Hepatocyte (in vitro differentiated cells): ENCODE results near the gene MON1A. TPM values are rescaled to one million over a fixed set of nuclear protein-coding genes. Genes with fewer than 3 reads are reported as not detected.

ENCODE experiments used
- DNase-seq: peaks from one replicate; pipeline ENCODE4 v3.0.0-alpha.2; 2016; ENCODE audit warnings: low spot score
- H2AFZ ChIP-seq: fragments of 200-600 bp; sonication (generic); 2 replicates; pipeline ENCODE4 v1.6.0; 2016; ENCODE audit warnings: antibody characterized with exemption, mild to moderate bottlenecking
- H3K27ac ChIP-seq: fragments of 200-600 bp; sonication (generic); 2 replicates; pipeline ENCODE4 v1.5.1; 2016; ENCODE audit warnings: mild to moderate bottlenecking
- H3K27me3 ChIP-seq: fragments of 200-600 bp; sonication (generic); 2 replicates; pipeline ENCODE4 v1.6.1; 2016
- H3K36me3 ChIP-seq: fragments of 200-600 bp; sonication (generic); replicated peaks from 2 replicates; pipeline ENCODE4 v1.5.1; 2016; ENCODE audit warnings: low read depth; ENCODE audit not compliant: insufficient read depth
- H3K4me1 ChIP-seq: fragments of 200-600 bp; sonication (generic); 2 replicates; pipeline ENCODE4 v1.5.1; 2016; ENCODE audit warnings: mild to moderate bottlenecking, moderate library complexity; ENCODE audit not compliant: insufficient read depth
- H3K4me2 ChIP-seq: fragments of 200-600 bp; sonication (generic); 2 replicates; pipeline ENCODE4 v1.6.0; 2016
- H3K4me3 ChIP-seq: fragments of 200-600 bp; sonication (generic); 2 replicates; pipeline ENCODE4 v1.5.1; 2016; ENCODE audit warnings: mild to moderate bottlenecking
- H3K79me2 ChIP-seq: fragments of 200-600 bp; sonication (generic); 2 replicates; pipeline ENCODE4 v1.6.0; 2017; ENCODE audit warnings: mild to moderate bottlenecking
- H3K9me2 ChIP-seq: fragments of 200-600 bp; sonication (generic); replicated peaks from 2 replicates; pipeline ENCODE4 v1.6.0; 2017; ENCODE audit warnings: mild to moderate bottlenecking; ENCODE audit not compliant: insufficient read depth
- H3K9me3 ChIP-seq: fragments of 200-600 bp; sonication (generic); 2 replicates; pipeline ENCODE4 v1.5.1; 2016; ENCODE audit warnings: low read depth, mild to moderate bottlenecking
- H4K20me1 ChIP-seq: fragments of 200-600 bp; sonication (generic); 2 replicates; pipeline ENCODE4 v1.6.0; 2016; ENCODE audit warnings: mild to moderate bottlenecking; ENCODE audit not compliant: insufficient read depth, poor library complexity, severe bottlenecking
- CTCF ChIP-seq: fragments of 200-600 bp; sonication (generic); IDR thresholded peaks from 2 replicates; pipeline ENCODE4 v1.5.1; 2016; ENCODE audit warnings: antibody characterized with exemption, mild to moderate bottlenecking; ENCODE audit not compliant: poor library complexity
- EZH2 ChIP-seq: fragments of 200-600 bp; sonication (generic); IDR thresholded peaks from 2 replicates; pipeline ENCODE4 v1.6.1; 2016; ENCODE audit warnings: antibody characterized with exemption, mild to moderate bottlenecking, borderline replicate concordance
- EZH2phosphoT487 ChIP-seq: fragments of 200-600 bp; sonication (generic); IDR thresholded peaks from one replicate; pipeline ENCODE4 v1.6.1; 2018; ENCODE audit warnings: antibody characterized with exemption, mild to moderate bottlenecking, low read depth, moderate library complexity; ENCODE audit not compliant: unreplicated experiment, severe bottlenecking
- WGBS: methylation state at CpG from one replicate; pipeline ENCODE4 v1.1.6; 2016; ENCODE audit warnings: low lambda C conversion rate; ENCODE audit errors: missing lambda C conversion rate; 5-methylcytosine and 5-hydroxymethylcytosine counted together
- polyA plus RNA-seq: library from polyadenylated mRNA; unstranded; fragments of >200 nt; fragmentation: Nextera tagmentation; extraction: Ambion mirVana; gene quantifications from 2 replicates; pipeline ENCODE4 v1.2.1, GENCODE V29; 2016
- total RNA-seq: library from RNA; depleted of rRNA; stranded (reverse); fragments of >200 nt; gene quantifications from 2 replicates; pipeline ENCODE4 v1.2.3, GENCODE V29; 2014

MON1A gene, protein sequence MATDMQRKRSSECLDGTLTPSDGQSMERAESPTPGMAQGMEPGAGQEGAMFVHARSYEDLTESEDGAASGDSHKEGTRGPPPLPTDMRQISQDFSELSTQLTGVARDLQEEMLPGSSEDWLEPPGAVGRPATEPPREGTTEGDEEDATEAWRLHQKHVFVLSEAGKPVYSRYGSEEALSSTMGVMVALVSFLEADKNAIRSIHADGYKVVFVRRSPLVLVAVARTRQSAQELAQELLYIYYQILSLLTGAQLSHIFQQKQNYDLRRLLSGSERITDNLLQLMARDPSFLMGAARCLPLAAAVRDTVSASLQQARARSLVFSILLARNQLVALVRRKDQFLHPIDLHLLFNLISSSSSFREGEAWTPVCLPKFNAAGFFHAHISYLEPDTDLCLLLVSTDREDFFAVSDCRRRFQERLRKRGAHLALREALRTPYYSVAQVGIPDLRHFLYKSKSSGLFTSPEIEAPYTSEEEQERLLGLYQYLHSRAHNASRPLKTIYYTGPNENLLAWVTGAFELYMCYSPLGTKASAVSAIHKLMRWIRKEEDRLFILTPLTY
- 10.7 and 13.6 TPM in 2 replicates for total RNA-seq
- 9.5 and 11.5 TPM in 2 replicates for polyA plus RNA-seq

- Histone ChIP-seq H3K4me1 (peaks cover 9% of the 10 kb centered on the region), H3K4me2 (peak within 1 kb of the TSS; percentile 69), H3K79me2 (peaks cover 12% of the 10 kb centered on the region), H3K4me3 (peak within 1 kb of the TSS; percentile 64), H3K27me3 (no peaks in the 10 kb centered on the region), H3K9me3 (no peaks in the 10 kb centered on the region), H4K20me1 (no peaks in the 10 kb centered on the region), H2AFZ (peak within 1 kb of the TSS; percentile 87), H3K27ac (peak within 1 kb of the TSS; percentile 76), H3K36me3 (no peaks in the 10 kb centered on the region), H3K9me2 (no peaks in the 10 kb centered on the region)
- TF ChIP-seq EZH2phosphoT487, result no peak
- TF ChIP-seq CTCF, result peak; percentile 42
- TF ChIP-seq EZH2, result no peak
- DNase-seq, result peak; percentile 95
- 2% methylated on average over 54 of the region's 56 CpGs for WGBS
These were observed at the start of gene MON1A for GRCh38 chr3:49929291-49930167. MON1A (minus strand) TSS chr3:49929811; CDS start chr3:49913346, 16,465 bp downstream.

DNA sequence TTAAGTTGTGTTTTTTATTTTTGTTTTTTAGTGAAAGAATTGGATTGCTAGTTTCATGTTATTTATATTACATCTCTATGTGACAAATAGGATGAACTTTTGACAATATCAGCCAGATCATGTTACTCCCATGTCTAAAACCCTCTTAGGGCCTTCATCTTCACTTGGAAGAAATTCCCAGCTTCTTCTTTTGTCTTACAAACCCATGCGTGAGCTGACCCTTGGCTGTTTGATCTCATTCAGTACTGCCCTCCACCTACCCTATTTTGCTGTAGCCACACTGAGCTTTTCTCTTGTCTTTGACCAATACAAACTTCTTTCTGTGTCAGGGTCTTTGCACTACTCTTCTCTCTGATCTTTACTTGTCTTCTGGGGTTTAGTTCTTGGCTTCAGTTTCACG lies 47.3 kb upstream of the MON1A start:
- Histone ChIP-seq H3K36me3 (no peaks in the 10 kb centered on the region), H3K9me2 (no peaks in the 10 kb centered on the region), H3K4me1 (no peaks in the 10 kb centered on the region), H3K79me2 (peaks cover 13% of the 10 kb centered on the region), H3K27me3 (no peaks in the 10 kb centered on the region), H3K9me3 (no peaks in the 10 kb centered on the region), H2AFZ (no peak overlapping the region), H3K4me3 (no peak overlapping the region), H4K20me1 (no peaks in the 10 kb centered on the region), H3K27ac (no peak overlapping the region), H3K4me2 (no peak overlapping the region)
- WGBS, result 93% methylated on average over 2 of the region's 2 CpGs
- DNase-seq, result no peak
- TF ChIP-seq EZH2phosphoT487, result no peak
- TF ChIP-seq EZH2, result no peak
- no peak for TF ChIP-seq CTCF

GRCh38 chr3:49972656-49973055 lies 43.0 kb upstream of the MON1A start:
- no peaks in the 10 kb centered on the region for H3K9me2 ChIP-seq
- no peaks in the 10 kb centered on the region for H3K36me3 ChIP-seq
- no peak overlapping the region for H3K27ac ChIP-seq
- no peaks in the 10 kb centered on the region for H3K27me3 ChIP-seq
- H4K20me1 ChIP-seq, result peaks cover 4% of the 10 kb centered on the region
- no peak overlapping the region for H3K4me2 ChIP-seq
- TF ChIP-seq EZH2 (no peak), EZH2phosphoT487 (no peak), CTCF (no peak)
- H3K9me3 ChIP-seq, result no peaks in the 10 kb centered on the region
- H3K4me1 ChIP-seq, result no peaks in the 10 kb centered on the region
- WGBS, result 91% methylated on average over 10 of the region's 10 CpGs
- H3K79me2 ChIP-seq, result peaks cover 25% of the 10 kb centered on the region
- no peak overlapping the region for H3K4me3 ChIP-seq
- no peak for DNase-seq
- no peak overlapping the region for H2AFZ ChIP-seq
